ENCODE results near the gene EEPD1.

DNA sequence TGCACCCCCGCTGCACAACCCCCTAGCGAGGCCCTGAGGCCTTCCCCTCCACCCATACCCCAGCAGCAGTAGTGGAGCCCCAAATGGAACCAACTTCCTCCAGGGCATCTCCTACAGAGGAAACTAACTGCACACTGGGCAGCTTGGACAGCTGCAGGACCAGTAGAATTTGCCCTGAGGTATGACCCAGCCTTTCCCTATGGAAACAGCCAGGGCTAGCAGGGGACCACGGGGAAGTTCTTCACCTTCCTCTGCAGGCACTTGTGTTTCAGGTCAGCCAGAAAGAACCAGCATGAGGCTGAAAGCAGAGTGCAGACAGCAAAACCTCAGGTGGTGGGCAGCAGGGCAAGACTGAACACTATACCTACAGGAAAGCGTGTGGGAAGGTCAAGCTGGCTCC, 5.7 kb upstream of the EEPD1 start:
- no peak for TF ChIP-seq POLR2A (IDR thresholded peaks at IDR 0.05; ENCODE audit: low read depth, low read length)
- no peak for TF ChIP-seq TAF1 (IDR thresholded peaks at IDR 0.05; ENCODE audit: low read depth, low read length)
- TF ChIP-seq POLR2AphosphoS5 (IDR thresholded peaks at IDR 0.05; ENCODE audit: low read depth, low read length) = no peak
- no peak for TF ChIP-seq PAX5 (IDR thresholded peaks at IDR 0.05; ENCODE audit: insufficient read depth, low read length, severe bottlenecking)
- TF ChIP-seq SPI1 (IDR thresholded peaks at IDR 0.05; ENCODE audit: low read depth, low read length) = no peak
- no peak for TF ChIP-seq POU2F2 (IDR thresholded peaks at IDR 0.05; ENCODE audit: low read depth, low read length)
